Activated gamma-delta T cell treated with anti-CD3 and anti-CD28 coated beads, Interleukin-2, amount 50 U/mL, for 16 hours (primary cell): ENCODE results near the gene ELMOD3.
A peak's percentile ranks its signal among the peaks of the same experiment; 100 is the strongest.
"Not testable (repeated sequence)": the region's sequence is repeated elsewhere in the genome, so short reads cannot be mapped to it uniquely, and the experiment has no call there.

ENCODE experiments used
- DNase-seq: peaks from one replicate; pipeline ENCODE4 v3.0.0-alpha.2; 2020; ENCODE audit warnings: low read depth

Gene ELMOD3

GRCh38 chr2:85427300-85427835, 72.8 kb downstream of the ELMOD3 start:
- DNase-seq: no peak

GRCh38 chr2:85428343-85428881, 73.8 kb downstream of the ELMOD3 start:
- no peak for DNase-seq

DNA sequence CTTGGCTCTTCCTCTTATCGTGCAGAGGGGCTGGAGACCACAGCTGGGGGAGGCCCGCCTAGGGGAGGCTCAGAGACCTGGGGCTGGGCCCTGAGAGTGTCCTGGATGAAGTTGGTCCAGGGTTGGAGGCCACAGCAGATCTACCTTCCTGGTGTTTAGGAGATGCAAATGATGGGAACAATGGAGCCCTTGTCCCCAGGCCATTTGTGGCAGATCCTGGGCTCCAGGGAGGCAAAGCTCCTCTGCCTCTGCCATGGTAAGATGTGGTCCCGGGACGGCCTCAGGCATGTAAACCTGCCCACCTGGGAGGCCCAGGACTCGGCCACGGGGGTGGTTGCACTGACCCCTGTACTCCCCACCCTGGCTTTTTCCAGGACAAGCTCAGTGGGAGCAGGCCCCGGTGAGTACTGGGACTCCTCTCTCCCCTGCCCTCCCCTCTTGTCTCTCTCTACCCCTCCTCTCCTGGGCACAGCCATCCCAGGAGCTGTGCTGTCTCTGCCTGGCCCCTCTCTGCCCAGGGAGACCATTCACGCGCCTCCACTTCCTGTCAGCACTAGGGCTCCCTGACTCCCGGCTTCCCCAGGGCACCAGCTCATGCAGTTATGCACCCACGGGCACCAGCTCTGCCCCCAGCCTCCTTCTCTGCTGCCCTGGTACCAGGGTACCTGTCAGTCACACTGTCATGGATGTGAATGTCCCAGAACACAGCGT, 74.8 kb downstream of the ELMOD3 start:
- DNase-seq: no peak

GRCh38 chr2:85429924-85430289, 75.3 kb downstream of the ELMOD3 start:
- DNase-seq: no peak

- no peak for DNase-seq
These were observed 76.4 kb downstream of the ELMOD3 start for GRCh38 chr2:85430752-85431569.

DNA sequence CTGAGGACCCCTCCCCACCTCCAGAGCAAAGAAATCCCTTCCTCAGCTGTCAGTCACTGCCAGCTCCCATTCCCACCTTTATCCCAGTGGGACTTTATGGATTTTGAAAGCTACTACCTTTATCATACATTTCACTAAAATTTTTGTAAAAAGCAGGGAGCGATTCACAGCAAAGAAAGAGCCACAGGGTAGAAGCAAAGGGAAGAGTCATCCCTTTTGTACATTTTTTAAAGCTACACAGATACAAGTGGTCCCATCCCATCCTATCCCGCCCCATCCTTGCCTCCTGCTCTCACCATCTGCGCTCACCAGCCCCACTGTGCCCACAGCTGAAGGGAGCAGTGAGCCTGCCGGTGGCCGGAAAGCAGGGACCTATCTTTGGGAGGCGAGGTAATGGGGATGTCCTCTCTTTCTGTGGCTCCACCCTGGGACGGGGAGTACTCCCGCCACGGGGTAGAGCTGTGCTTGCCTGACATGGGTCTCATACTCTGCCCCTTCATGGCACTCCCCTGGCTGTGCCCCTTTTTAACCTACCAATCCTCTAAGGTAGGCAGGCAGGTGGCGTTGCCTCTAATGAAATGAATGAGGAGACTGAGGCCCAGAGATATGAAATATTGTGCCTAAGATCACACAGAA, 77.1 kb downstream of the ELMOD3 start:
- DNase-seq: no peak

DNA sequence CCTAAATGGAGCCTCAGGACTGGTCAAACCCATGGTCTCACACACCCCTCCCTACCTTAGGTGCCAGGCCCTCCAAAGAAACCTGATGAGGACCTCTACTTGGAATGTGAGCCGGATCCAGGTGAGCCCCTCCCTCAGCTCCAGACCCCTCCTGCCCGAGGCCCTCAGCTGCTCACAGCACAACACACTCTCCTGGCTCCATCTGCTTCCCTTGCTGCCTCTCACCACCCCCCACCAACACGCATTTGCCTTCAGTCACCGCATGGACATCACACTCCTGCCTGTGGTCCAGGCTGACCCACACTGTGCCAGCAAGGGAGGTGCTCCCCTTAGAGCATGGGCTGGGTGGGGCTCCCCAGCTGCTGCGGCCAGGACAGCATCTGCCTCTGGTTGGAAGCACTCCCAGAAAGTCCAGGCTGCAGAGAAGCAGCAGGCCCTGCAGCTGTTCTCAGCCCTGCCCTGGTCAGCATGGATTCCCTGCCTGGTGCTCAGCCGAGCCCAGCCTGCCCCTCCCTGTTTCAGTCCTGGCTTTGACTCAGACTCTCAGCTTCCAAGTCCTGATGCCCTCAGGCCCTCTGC, 79.0 kb downstream of the ELMOD3 start:
- DNase-seq: no peak

DNA sequence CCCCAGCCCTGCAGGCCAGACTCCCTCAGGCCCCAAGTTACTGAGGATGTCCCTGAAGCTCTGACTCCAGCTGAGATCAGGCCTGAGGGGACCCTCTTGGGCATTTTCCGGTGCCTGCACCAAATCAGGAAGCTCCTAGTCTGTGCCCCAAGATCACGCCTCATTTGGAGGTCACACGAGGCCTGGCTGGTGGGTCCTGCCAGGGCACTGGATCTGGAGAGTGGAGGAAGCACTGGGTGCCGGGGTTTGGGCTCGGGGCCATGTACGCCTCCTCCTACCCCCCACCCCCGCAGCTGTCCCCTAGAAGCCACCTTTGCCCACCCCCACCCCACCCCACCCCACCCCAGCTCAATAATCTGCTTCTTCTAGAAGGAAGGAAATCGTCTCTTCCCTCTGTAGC, 80.1 kb downstream of the ELMOD3 start:
- DNase-seq: no peak

GRCh38 chr2:85435220-85435958, 80.8 kb downstream of the ELMOD3 start:
- no peak for DNase-seq

DNA sequence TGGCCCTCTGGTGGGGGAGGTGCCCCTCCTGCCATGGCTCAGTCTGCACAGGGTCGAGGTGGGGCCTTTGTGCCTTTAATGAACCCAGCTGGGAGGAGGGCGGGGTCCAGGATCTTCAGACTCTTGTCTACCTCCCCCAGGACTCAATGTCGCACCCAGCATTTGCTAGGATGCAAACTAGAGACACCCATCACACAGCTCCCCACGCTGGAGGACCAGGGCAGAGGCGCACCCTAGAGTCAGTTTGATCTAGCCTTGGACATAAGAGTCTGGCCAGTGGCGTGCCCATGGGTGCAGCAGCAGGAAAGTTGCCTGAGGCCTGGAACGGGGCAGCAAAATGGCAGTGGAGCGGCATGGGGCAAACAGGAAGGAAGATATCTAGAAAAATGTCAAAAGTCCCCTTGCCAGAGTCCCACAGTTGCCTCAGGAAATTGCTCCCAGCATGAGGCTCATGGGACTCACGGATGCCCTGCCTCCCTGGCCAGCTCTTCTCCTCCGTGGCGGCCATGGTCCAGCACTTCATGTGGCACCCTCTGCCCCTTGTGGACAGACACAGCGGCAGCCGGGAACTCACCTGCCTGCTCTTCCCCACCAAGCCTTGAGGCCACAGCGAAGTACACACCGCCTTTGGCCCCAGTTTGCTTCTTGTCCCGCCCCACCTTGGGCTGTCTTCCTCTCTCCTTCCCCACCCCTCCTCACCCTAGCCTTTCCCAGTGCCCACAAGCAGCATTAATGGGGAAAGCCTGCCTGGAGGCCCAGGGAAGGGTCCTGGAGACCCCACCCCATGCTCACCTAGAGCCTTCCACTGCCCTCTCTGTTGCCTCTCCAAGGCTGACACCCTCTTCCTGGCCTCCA, 81.6 kb downstream of the ELMOD3 start:
- DNase-seq: no peak

- no peak for DNase-seq
These were observed 82.4 kb downstream of the ELMOD3 start for GRCh38 chr2:85436836-85437487.

DNA sequence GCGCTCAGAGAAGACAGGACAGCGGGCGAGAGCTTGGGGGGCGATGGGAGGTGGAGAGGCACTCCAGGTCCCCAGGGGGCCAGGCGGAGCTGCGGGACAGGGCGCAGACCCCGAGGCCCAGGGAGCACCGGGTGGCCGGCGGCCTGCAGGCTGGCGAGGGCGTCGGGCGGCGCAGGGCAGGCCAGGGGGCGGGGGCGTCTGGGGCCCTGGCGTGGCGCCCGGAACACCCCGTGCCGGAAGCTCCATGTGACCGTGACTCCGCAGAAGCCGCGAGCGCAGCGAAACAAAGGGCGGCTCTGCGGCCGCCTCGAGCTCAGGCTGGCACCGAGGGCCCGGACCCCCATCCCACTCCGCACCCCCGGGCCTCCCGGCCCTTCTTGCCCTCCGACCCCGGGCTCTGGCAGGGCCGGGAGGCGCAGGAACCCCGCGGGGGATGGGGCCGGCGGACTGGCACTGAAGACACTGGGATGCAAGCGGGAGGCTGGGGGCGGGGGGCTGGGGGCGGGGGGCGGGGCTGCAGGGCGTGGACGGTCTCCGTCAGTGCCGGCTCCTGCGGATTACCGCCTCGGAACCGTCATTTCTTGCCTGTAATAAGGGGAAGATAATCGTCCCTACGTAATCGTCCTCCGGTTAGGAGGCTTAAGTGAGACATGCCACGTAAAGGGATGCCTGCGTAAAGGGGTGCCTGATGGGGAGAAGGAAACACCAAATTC, 83.1 kb downstream of the ELMOD3 start:
- peak; percentile 54 for DNase-seq

DNA sequence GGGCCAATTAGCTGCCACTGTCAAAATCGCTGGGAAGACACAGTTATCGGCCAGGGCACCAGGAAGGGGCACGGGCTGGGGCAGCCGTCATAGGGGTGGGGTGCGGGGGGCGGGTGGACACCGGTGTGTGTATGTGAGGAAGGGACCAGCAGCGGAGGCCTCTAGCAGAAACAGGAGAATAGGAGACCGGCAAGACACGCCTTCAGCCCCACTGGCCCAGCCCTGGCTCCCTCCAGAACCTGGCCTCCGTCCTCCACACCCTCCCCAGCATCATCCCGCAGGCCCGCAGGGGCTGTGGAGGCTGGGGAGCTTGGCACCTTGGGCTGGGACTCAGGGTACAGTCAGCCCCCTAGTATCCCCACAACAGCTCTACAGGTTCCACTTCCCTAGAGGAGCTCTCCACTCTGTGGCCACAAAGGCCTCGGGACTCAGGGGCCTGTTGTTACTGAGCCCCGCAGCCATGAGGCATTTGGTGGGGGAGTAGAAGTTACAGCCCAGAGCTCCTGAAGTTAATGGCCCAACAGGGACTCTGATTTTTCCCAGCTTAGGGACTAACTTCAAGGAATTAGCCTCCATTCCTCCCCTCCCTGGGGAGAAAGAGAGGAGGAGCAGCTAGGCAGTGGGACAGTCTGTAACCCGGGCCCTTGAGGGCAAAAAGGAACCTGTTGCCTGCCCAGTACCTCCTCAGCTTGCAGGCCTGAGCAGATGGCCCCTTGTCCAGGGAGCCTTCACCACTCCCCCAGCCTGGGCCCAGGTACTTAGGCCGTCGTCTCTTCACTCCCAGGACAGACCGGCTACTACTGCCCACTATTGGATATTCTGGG, 83.8 kb downstream of the ELMOD3 start:
- no peak for DNase-seq

- DNase-seq: no peak
These were observed 84.5 kb downstream of the ELMOD3 start for GRCh38 chr2:85439025-85439472.

DNA sequence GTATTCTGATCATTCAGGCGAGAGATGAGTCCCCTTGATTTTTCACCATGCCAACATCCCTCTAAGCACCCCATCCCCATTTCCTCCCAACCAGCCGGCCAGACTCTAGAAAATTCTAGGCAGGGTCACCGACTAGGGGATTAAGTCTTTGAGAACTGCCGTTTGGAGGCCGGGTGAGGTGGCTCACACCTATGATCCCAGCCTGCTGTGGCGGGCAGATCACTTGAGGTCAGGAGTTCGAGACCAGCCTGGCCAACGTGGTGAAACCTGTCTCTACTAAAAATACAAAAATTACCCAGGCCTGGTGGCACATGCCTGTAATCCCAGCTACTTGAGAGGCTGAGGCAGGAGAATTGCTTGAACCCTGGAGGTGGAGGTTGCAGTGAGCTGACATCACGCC, 85.0 kb downstream of the ELMOD3 start:
- not testable (repeated sequence) for DNase-seq

GRCh38 chr2:85439986-85440385, 85.4 kb downstream of the ELMOD3 start:
- no peak for DNase-seq

DNA sequence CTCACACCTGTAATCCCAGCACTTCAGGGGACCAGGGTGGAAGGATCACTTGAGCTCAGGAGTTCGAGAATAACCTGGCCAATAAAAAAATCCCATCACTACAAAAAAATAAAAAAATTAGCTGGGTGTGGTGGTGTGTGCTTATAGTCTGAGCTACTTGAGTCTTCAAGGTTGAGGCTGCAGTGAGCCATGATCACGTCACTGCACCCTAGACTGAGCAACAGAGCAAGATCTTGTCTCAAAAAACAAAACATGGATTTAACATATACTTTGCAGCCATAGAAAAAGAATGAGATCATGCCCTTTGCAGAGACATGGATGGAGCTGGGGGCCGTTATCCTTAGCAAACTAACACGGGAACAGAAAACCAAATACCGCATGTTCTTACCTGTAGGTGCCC, 86.2 kb downstream of the ELMOD3 start:
- no peak for DNase-seq
